Activated CD8-positive, alpha-beta memory T cell treated with anti-CD3 and anti-CD28 coated beads for 1 hour (primary cell): ENCODE results near the gene ARHGAP10.

Source experiments
- DNase-seq, 2 donors: peaks; one replicate each; pipeline ENCODE4 v3.0.0-alpha.2; 2020; ENCODE audit warnings: low read depth in 1 of 2; ENCODE audit errors: extremely low read depth in 1 of 2

The ARHGAP10 gene

GRCh38 chr4:147730333-147730732, 1.6 kb upstream of the ARHGAP10 start:
- no peak for DNase-seq

DNA sequence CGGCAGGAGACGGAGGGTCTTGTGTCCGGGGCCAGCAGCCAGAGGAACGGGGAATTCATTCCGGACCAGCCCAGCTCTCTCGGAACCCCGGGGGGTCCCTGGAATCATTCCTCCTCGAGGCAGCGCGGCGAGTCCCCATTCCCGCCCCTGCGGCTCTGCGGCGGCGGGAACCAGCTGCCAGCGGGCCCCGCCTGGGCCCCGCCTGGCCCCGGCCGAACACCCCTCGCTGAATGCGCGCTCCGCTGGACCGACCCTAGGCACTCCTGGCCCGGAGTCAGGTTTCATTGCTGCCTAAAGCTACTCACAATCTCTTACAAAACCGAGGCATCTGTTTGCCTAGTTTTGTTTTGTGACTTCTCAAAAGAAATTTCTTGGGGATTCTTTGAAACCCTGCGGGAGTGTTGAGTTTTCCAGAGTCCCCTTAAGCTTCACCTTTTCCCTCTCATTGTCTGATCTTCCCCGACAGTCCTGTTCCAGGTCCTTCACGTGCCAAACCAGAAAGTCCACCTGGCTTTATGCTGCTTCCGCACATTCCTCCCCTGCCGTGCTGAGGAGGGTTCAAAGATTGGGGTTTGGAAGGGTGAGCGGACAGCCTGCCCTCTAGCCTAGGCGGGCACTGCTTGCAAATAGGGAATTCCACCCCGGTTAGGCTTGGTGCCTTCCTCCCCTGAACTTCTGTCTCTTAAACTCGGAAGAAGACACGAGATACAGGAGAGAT, 789 bp downstream of the ARHGAP10 start:
- DNase-seq: no peak

DNA sequence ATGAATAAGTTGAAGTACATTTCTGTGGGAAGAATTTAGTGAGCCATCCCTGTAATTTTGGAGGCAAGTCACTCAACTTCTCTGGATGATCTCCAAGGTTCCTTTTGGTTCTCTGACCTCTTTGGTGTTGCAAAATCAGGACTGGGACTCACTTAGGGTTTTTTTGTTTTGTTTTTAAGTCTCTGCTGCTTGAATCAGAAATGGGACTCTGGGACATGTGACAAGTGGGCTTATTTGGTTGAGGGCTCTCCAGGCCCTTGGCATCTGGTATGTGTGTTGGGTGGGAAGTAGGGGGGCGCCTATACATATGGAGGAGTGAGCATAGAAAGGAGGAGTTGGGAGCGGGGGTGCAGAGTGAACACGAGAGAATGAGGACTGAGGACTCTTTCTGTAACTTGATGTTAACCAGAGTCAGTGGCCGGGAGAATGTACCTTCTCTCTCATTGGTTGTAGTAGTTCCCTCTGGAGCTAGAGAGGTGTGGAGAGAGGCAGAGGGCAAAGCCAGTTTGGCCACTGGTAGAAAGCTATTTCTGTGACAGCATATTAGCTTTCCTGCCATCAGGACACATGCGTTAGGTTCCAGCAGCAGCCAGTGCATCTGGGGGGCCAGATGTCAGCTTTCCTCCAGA, 1.9 kb downstream of the ARHGAP10 start:
- no peak for DNase-seq

- no peak for DNase-seq
These were observed 2.6 kb downstream of the ARHGAP10 start for GRCh38 chr4:147734496-147734895.

GRCh38 chr4:147735413-147736301, 3.8 kb downstream of the ARHGAP10 start:
- DNase-seq: no peak

- DNase-seq: no peak
These were observed 4.6 kb downstream of the ARHGAP10 start for GRCh38 chr4:147736458-147736857.

DNA sequence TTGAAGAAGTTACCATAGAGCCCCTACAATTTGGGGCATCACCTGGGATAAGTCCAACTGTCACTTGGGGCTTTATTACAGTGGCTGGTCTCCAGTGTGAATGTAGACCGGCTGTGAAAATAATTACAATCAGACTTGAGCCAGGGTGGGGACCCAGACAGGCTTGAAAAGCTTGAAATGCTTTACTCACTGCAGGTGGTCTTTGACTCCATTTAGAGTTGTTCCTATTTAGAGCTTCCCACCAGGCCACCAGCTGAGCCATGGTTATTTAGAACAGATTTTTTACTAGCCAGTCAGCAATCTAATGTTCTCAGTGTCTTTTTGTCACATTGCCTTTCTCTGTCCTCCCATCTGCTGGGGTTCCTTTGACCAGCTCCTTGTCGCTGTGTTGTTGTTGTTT, 5.7 kb downstream of the ARHGAP10 start:
- DNase-seq: no peak

- no peak for DNase-seq
These were observed 7.4 kb downstream of the ARHGAP10 start for GRCh38 chr4:147739239-147739823.

DNA sequence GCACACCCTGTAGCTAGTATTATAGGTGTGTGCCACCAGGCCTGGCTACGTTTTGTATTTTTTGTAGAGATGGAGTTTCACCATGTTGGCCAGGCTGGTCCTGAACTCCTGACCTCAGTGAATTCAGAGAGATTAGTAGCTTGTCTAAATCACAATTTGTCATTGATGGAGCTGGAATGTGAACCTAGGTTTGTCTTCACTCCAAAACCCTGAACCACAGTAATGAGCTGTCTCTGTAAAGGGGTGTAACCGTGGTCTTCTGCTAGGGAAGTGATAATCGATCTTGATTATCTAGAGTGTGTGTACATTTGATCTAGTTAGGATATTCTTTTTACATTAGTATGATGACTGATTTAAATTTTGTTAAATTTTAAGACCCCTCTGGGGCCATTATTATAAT, 8.3 kb downstream of the ARHGAP10 start:
- DNase-seq: no peak

- DNase-seq: no peak
These were observed 9.4 kb downstream of the ARHGAP10 start for GRCh38 chr4:147741190-147741788.

- DNase-seq: no peak
These were observed 16.0 kb downstream of the ARHGAP10 start for GRCh38 chr4:147747787-147748454.

- DNase-seq: no peak
These were observed 18.0 kb downstream of the ARHGAP10 start for GRCh38 chr4:147749811-147750321.

GRCh38 chr4:147753047-147753446, 21.2 kb downstream of the ARHGAP10 start:
- no peak for DNase-seq

DNA sequence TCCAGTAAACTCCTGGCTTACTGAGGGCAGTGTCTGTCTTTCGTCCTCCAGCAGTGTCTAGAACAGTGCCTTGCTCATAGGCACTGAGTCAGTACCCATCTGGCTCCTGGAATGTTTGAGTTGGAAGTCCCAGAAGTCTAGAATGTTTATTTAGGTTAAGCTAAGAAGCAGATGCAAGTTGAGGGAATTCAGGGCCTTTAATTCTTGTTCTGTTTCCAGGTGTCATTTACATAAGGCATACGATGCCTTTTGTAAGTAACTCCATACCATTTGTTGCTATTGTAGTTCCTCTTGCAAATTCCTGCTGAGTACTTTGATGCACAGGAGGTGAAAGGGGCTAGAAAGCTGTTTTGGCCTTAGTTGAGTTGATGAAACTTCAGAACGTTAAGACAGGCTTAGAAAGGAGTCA, 22.2 kb downstream of the ARHGAP10 start:
- no peak for DNase-seq

- DNase-seq: no peak
These were observed 23.8 kb downstream of the ARHGAP10 start for GRCh38 chr4:147755561-147756295.

DNA sequence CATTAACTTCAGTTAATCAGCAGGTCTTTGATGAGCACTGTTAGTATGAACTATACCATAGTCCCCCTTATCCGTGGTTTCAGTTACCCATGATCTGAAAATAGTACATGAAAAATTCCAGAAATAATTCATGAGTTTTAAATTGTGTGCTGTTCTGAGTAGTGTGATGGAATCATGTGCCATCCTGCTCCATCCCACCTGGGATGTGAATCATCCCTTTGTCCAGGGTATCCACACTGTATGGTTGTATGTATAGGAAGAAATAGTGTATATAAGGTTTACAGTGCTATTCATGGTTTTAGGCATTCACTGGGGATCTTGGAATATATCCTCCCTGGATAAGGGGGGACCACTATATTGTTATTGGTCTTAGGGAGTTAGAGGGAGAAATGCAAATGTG, 24.5 kb downstream of the ARHGAP10 start:
- no peak for DNase-seq

- no peak for DNase-seq
These were observed 28.3 kb downstream of the ARHGAP10 start for GRCh38 chr4:147760176-147760575.

GRCh38 chr4:147760695-147761094, 28.8 kb downstream of the ARHGAP10 start:
- no peak for DNase-seq

DNA sequence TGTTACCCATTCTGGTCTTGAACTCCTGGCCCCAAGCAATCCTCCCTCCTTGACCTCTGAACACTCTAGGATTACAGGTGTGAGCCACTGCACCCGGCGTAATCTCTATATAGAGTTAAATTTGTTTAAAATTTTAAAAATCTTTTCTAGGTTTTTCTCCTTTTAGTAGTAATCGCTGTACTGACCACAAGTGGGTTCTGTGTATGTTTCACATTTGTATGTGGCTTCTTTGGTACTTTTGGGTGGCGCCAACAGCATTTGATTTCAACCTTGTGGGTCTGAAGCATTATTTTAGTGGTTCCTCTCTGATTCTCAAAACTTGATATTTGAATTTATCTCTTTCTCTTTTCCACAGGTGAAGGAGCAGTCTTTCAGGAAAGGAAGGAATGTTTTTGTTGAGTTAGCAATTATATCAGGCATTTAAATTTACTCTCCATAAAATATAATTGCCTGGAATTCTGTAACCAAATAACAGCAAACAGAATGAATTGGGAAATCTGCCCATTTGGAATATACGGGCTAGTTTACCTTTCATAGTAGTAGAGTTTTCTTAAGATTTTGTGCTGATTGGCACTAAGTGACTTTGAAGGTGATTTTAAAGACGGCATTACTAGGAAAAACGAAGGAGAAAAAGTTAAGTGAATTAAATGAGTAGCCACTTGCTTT, 29.5 kb downstream of the ARHGAP10 start:
- DNase-seq: no peak
